H9 (cell line): ENCODE results near the gene GPR146. TPM values are rescaled to one million over a fixed set of nuclear protein-coding genes. Genes with fewer than 3 reads are reported as not detected.

ENCODE experiments used
- DNase-seq: peaks from one replicate; pipeline ENCODE4 v3.0.0-alpha.2; 2017
- H2AFZ ChIP-seq: one replicate; pipeline ENCODE4 v1.6.1; 2013; ENCODE audit warnings: mild to moderate bottlenecking, low read length, control low read depth, moderate library complexity
- H2AK5ac ChIP-seq: 2 replicates; pipeline ENCODE4 v1.6.1; 2013; ENCODE audit warnings: low read length, control low read depth, mixed read lengths; ENCODE audit not compliant: insufficient read length
- H2BK120ac ChIP-seq: one replicate; pipeline ENCODE4 v1.6.1; 2013; ENCODE audit warnings: low read depth, mild to moderate bottlenecking, low read length, control low read depth, inconsistent platforms; ENCODE audit not compliant: poor library complexity, severe bottlenecking
- H2BK12ac ChIP-seq: 2 replicates; pipeline ENCODE4 v1.6.1; 2013; ENCODE audit warnings: low read length, control low read depth, mixed read lengths, low read depth; ENCODE audit not compliant: insufficient read length
- H2BK15ac ChIP-seq: 2 replicates; pipeline ENCODE4 v1.6.1; 2013; ENCODE audit warnings: low read depth, low read length, control low read depth
- H2BK20ac ChIP-seq: one replicate; pipeline ENCODE4 v1.6.1; 2013; ENCODE audit warnings: low read depth, mild to moderate bottlenecking, low read length, control low read depth, inconsistent platforms; ENCODE audit not compliant: poor library complexity, severe bottlenecking
- H2BK5ac ChIP-seq: 2 replicates; pipeline ENCODE4 v1.6.1; 2013; ENCODE audit warnings: low read length, control low read depth, mixed read lengths; ENCODE audit not compliant: insufficient read length
- H3K14ac ChIP-seq: 2 replicates; pipeline ENCODE4 v1.6.1; 2013; ENCODE audit warnings: low read length, control low read depth; ENCODE audit not compliant: insufficient read depth
- H3K18ac ChIP-seq: 2 replicates; pipeline ENCODE4 v1.6.1; 2013; ENCODE audit warnings: low read depth, mild to moderate bottlenecking, mixed read lengths, low read length, control low read depth; ENCODE audit not compliant: insufficient read length
- H3K23ac ChIP-seq: 2 replicates; pipeline ENCODE4 v1.6.1; 2013; ENCODE audit warnings: low read length, control low read depth, mixed read lengths, low read depth; ENCODE audit not compliant: insufficient read length
- H3K23me2 ChIP-seq: 2 replicates; pipeline ENCODE4 v1.6.1; 2013; ENCODE audit warnings: low read depth, mild to moderate bottlenecking, mixed read lengths, low read length, control low read depth; ENCODE audit not compliant: insufficient read length, poor library complexity, severe bottlenecking
- H3K27ac ChIP-seq: 2 replicates; pipeline ENCODE4 v1.5.1; 2013; ENCODE audit warnings: low read length, control low read depth, mixed read lengths, low read depth; ENCODE audit not compliant: insufficient read length
- H3K27me3 ChIP-seq: 2 replicates; pipeline ENCODE4 v1.6.1; 2013; ENCODE audit warnings: low read length, control low read depth, inconsistent platforms; ENCODE audit not compliant: insufficient read depth
- H3K4ac ChIP-seq: 2 replicates; pipeline ENCODE4 v1.6.1; 2013; ENCODE audit warnings: low read depth, mild to moderate bottlenecking, control low read depth, inconsistent platforms, low read length, moderate library complexity
- H3K4me1 ChIP-seq: 2 replicates; pipeline ENCODE4 v1.6.1; 2013; ENCODE audit warnings: low read length, control low read depth, inconsistent platforms; ENCODE audit not compliant: insufficient read depth
- H3K4me2 ChIP-seq: 2 replicates; pipeline ENCODE4 v1.6.1; 2013; ENCODE audit warnings: low read length, control low read depth, mixed read lengths; ENCODE audit not compliant: insufficient read length, insufficient read depth
- H3K56ac ChIP-seq: 2 replicates; pipeline ENCODE4 v1.6.1; 2013; ENCODE audit warnings: low read depth, mild to moderate bottlenecking, mixed read lengths, low read length, control low read depth; ENCODE audit not compliant: insufficient read length
- H3K79me1 ChIP-seq: 2 replicates; pipeline ENCODE4 v1.6.1; 2013; ENCODE audit warnings: low read depth, mild to moderate bottlenecking, moderate library complexity, low read length, control low read depth, inconsistent platforms; ENCODE audit not compliant: insufficient read depth, poor library complexity, severe bottlenecking
- H3K79me2 ChIP-seq: 2 replicates; pipeline ENCODE4 v1.6.1; 2013; ENCODE audit warnings: low read length, control low read depth, inconsistent platforms; ENCODE audit not compliant: insufficient read depth
- H3K9ac ChIP-seq: 2 replicates; pipeline ENCODE4 v1.6.1; 2013; ENCODE audit warnings: low read length, control low read depth, mixed read lengths; ENCODE audit not compliant: insufficient read length; ENCODE audit errors: extremely low read depth
- H3K9me3 ChIP-seq: one replicate; pipeline ENCODE4 v1.6.1; 2013; ENCODE audit warnings: low read depth, low read length, inconsistent platforms; ENCODE audit not compliant: control insufficient read depth
- H3T11ph ChIP-seq: one replicate; pipeline ENCODE4 v1.6.1; 2013; ENCODE audit warnings: mild to moderate bottlenecking, low read length, control low read depth, inconsistent platforms
- H4K20me1 ChIP-seq: one replicate; pipeline ENCODE4 v1.6.1; 2013; ENCODE audit not compliant: control insufficient read depth, insufficient read length, insufficient read depth
- H4K5ac ChIP-seq: 2 replicates; pipeline ENCODE4 v1.6.1; 2013; ENCODE audit warnings: low read depth, mild to moderate bottlenecking, mixed read lengths, low read length, control low read depth; ENCODE audit not compliant: insufficient read length
- H4K8ac ChIP-seq: replicated peaks from 2 replicates; pipeline ENCODE4 v1.6.1; 2013; ENCODE audit warnings: low read length, control low read depth, mixed read lengths, low read depth; ENCODE audit not compliant: insufficient read length
- H4K91ac ChIP-seq: 2 replicates; pipeline ENCODE4 v1.6.1; 2013; ENCODE audit warnings: low read depth, mild to moderate bottlenecking, moderate library complexity, mixed read lengths, low read length, control low read depth; ENCODE audit not compliant: insufficient read length
- H3K27ac Mint-ChIP-seq, 3 experiments: 2 replicates in 2 of 3; 3 replicates in 1 of 3; pipeline ENCODE4 v1.8.0; 2020 to 2021; ENCODE audit warnings: mixed read lengths in 3 of 3, mild to moderate bottlenecking in 1 of 3, moderate library complexity in 1 of 3
- H3K27me3 Mint-ChIP-seq: 2 replicates; pipeline ENCODE4 v1.8.0; 2021; ENCODE audit warnings: low read depth, mild to moderate bottlenecking, moderate library complexity, mixed read lengths
- H3K36me3 Mint-ChIP-seq, 3 experiments: 2 replicates in 2 of 3; 3 replicates in 1 of 3; pipeline ENCODE4 v1.8.0; 2020 to 2021; ENCODE audit warnings: low read depth in 3 of 3, mixed read lengths in 3 of 3; ENCODE audit not compliant: insufficient read depth in 1 of 3
- H3K4me1 Mint-ChIP-seq, 2 experiments: 2 replicates each; pipeline ENCODE4 v1.8.0; 2020; ENCODE audit warnings: mixed read lengths in 2 of 2
- H3K4me3 Mint-ChIP-seq, 2 experiments: 2 replicates in 1 of 2; 3 replicates in 1 of 2; pipeline ENCODE4 v1.8.0; 2020 to 2021; ENCODE audit warnings: mild to moderate bottlenecking in 2 of 2, mixed read lengths in 2 of 2, moderate library complexity in 1 of 2
- H3K9me3 Mint-ChIP-seq, 2 experiments: 2 replicates in 1 of 2; 3 replicates in 1 of 2; pipeline ENCODE4 v1.8.0; 2020; ENCODE audit warnings: mild to moderate bottlenecking in 2 of 2, mixed read lengths in 2 of 2, moderate library complexity in 1 of 2
- CTCF ChIP-seq: fragments of 200-600 bp; sonication (generic); conservative IDR thresholded peaks from 3 replicates; pipeline ENCODE4 v1.8.0; 2021; ENCODE audit warnings: antibody characterized with exemption, mild to moderate bottlenecking
- WGBS: extraction: QIAGEN DNeasy Blood & Tissue Kit; methylation state at CpG from one replicate; pipeline ENCODE4 v1.1.7; 2013; ENCODE audit warnings: missing lambda C conversion rate, low lambda C conversion rate, mixed read lengths; ENCODE audit not compliant: insufficient read length; ENCODE audit errors: extremely low coverage; 5-methylcytosine and 5-hydroxymethylcytosine counted together
- total RNA-seq: library from RNA; stranded (reverse); gene quantifications from 2 replicates; pipeline ENCODE4 v1.2.1, GENCODE V29; 2021

Gene GPR146
- total RNA-seq, 1 experiment from 2014 or later = 1.4 TPM

GRCh38 chr7:1060315-1061072, 16.1 kb downstream of the GPR146 start:
- peaks cover 3% of the 10 kb centered on the region for H3K27me3 Mint-ChIP-seq
- Histone ChIP-seq H2BK5ac (no peak overlapping the region), H3K23ac (no peak overlapping the region), H3K4ac (no peak overlapping the region), H4K8ac (no peak overlapping the region), H3K79me2 (0 out of 2 replicates have a peak, but pooled peaks cover 1% of the 10 kb centered on the region), H3K9me3 (no peaks in the 10 kb centered on the region), H2AK5ac (no peak overlapping the region), H4K91ac (no peak overlapping the region), H3K23me2 (no peaks in the 10 kb centered on the region), H3K27ac (no peak overlapping the region), H2AFZ (no peak overlapping the region), H3K79me1 (no peaks in the 10 kb centered on the region), H2BK20ac (no peak overlapping the region), H3K14ac (no peak overlapping the region; the same call in 1 of the 2 replicates), H3K27me3 (no peaks in the 10 kb centered on the region), H3K18ac (no peak overlapping the region), H3K56ac (no peak overlapping the region), H4K5ac (no peak overlapping the region), H2BK15ac (no peak overlapping the region), H2BK12ac (no peak overlapping the region), H3K4me2 (peak overlapping the region; percentile 26), H4K20me1 (no peaks in the 10 kb centered on the region), H2BK120ac (no peak overlapping the region), H3K9ac (no peak overlapping the region), H3K4me1 (no peaks in the 10 kb centered on the region), H3T11ph (no peak overlapping the region)
- peaks cover 14 to 22% of the 10 kb centered on the region in 2 experiments for H3K4me1 Mint-ChIP-seq
- H3K36me3 Mint-ChIP-seq = peaks cover 0 to 4% (median 2%) of the 10 kb centered on the region in 3 experiments; a peak in 2 of 7 replicates
- WGBS = no CpG with 5 or more reads among the region's 35 CpGs
- H3K9me3 Mint-ChIP-seq = no peaks in the 10 kb centered on the region
- peak overlapping the region in 2 of 3 experiments; percentile 40 to 64; a peak in 2 of 7 replicates for H3K27ac Mint-ChIP-seq
- TF ChIP-seq CTCF = no peak
- peak overlapping the region; percentile 53 to 71 for H3K4me3 Mint-ChIP-seq
- DNase-seq = peak; percentile 65
